DOHH2 (cell line): ENCODE measurements around the gene SLC17A5.

Experiments
- EZH2phosphoT487 ChIP-seq: fragments of 200-600 bp; sonication (generic); IDR thresholded peaks from 2 replicates; pipeline ENCODE4 v1.6.1; 2017; ENCODE audit warnings: borderline replicate concordance, mild to moderate bottlenecking, antibody characterized with exemption, low read length, moderate library complexity, mixed read lengths
- TF ChIP-seq, protein P1 (sequence below): fragments of 200-600 bp; sonication (generic); IDR thresholded peaks from one replicate; pipeline ENCODE4 v1.5.1; 2014; ENCODE audit warnings: antibody characterized with exemption, mild to moderate bottlenecking, low read depth, low read length; ENCODE audit not compliant: poor library complexity, severe bottlenecking

DNA sequence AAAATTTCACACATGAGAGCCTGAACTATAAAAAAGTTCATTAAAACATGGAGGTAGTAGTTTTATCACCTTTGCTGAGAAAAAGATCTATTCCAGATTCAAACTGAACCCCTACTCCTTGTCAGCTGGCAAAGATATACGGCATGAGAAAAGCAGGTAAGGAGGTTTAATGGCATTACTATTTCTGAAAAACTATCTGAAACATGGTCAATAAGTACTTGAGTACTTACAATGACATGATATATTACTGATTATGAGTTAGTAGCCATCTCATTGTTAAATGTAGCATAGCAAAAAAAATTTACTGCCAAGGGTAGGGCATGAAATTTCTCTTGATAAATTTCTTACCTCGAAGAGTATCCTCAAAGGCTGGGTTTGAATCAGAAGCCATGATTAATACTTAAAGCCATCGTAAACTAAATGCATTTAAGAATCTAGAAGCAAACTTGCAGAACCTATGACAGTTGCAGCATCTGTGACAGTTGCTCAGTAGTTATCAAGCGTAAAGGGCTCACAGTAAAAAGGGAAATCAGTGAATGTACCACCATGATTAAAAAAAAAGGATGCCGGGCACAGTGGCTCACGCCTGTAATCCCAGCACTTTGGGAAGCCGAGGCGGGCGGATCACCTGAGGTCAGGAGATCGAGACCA, 8.7 kb downstream of the SLC17A5 start:
- TF ChIP-seq, protein P1, sequence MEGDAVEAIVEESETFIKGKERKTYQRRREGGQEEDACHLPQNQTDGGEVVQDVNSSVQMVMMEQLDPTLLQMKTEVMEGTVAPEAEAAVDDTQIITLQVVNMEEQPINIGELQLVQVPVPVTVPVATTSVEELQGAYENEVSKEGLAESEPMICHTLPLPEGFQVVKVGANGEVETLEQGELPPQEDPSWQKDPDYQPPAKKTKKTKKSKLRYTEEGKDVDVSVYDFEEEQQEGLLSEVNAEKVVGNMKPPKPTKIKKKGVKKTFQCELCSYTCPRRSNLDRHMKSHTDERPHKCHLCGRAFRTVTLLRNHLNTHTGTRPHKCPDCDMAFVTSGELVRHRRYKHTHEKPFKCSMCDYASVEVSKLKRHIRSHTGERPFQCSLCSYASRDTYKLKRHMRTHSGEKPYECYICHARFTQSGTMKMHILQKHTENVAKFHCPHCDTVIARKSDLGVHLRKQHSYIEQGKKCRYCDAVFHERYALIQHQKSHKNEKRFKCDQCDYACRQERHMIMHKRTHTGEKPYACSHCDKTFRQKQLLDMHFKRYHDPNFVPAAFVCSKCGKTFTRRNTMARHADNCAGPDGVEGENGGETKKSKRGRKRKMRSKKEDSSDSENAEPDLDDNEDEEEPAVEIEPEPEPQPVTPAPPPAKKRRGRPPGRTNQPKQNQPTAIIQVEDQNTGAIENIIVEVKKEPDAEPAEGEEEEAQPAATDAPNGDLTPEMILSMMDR, result no peak
- TF ChIP-seq EZH2phosphoT487, result no peak
